ENCODE measurements around the gene ANKRD37. TPM values are rescaled to one million over a fixed set of nuclear protein-coding genes. Genes with fewer than 3 reads are reported as not detected.

ANKRD37 gene
- total RNA-seq, 2 donors from 2014 or later = 10.1 to 22.4 TPM

- no peak overlapping the region for H3K4me3 ChIP-seq
- H3K27ac ChIP-seq = no peak overlapping the region
- no peaks in the 10 kb centered on the region for H3K36me3 ChIP-seq (replicated peaks in 1 of 2; ENCODE audit: insufficient read depth in 1 of 2, low read depth in 2 of 2)
- WGBS, 2 donors = 81 to 82% methylated on average over 6 of the region's 6 CpGs
- H3K27me3 ChIP-seq = no peaks in the 10 kb centered on the region
- TF ChIP-seq POLR2A (IDR thresholded peaks at IDR 0.05) (no peak), CTCF (IDR thresholded peaks at IDR 0.05) (no peak)
- intact Hi-C loops (cut with DNase I) = no loop called here
- peaks cover 45% of the 10 kb centered on the region for H3K4me1 ChIP-seq
- DNase-seq = no peak
- ATAC-seq = no peak
- no peaks in the 10 kb centered on the region for H3K9me3 ChIP-seq
Measured at GRCh38 chr4:185378264-185378663, 18.4 kb upstream of the ANKRD37 start.

- DNase-seq (peak; percentile 72 to 84 (median 80)), ATAC-seq (peak; percentile 86)
- Histone ChIP-seq H3K36me3 (replicated peaks in 1 of 2; ENCODE audit: insufficient read depth in 1 of 2, low read depth in 2 of 2) (no peaks in the 10 kb centered on the region), H3K27ac (peak overlapping the region; percentile 45 to 77 (median 63)), H3K4me1 (peaks cover 57% of the 10 kb centered on the region), H3K4me3 (no peak overlapping the region), H3K27me3 (no peaks in the 10 kb centered on the region), H3K9me3 (no peaks in the 10 kb centered on the region)
- 44 to 53% methylated on average over 13 of the region's 13 CpGs for WGBS, 2 donors
- TF ChIP-seq POLR2A (IDR thresholded peaks at IDR 0.05) = peak in 2 of 3 donors; percentile 24 to 51
- TF ChIP-seq CTCF (IDR thresholded peaks at IDR 0.05) = no peak
- intact Hi-C loops (cut with DNase I) = no loop called here
Measured at GRCh38 chr4:185379326-185380295, 17.0 kb upstream of the ANKRD37 start.

GRCh38 chr4:185380320-185380719, 16.3 kb upstream of the ANKRD37 start:
- TF ChIP-seq CTCF (IDR thresholded peaks at IDR 0.05) (no peak), POLR2A (IDR thresholded peaks at IDR 0.05) (no peak)
- H3K4me1 ChIP-seq = peaks cover 57% of the 10 kb centered on the region
- intact Hi-C loops (cut with DNase I) = no loop called here
- ATAC-seq (no peak), DNase-seq (no peak)
- peak overlapping the region in 3 of 4 donors; percentile 57 to 77 (median 69) for H3K27ac ChIP-seq
- WGBS, 2 donors = 84 to 89% methylated on average over 1 of the region's 1 CpG
- no peaks in the 10 kb centered on the region for H3K27me3 ChIP-seq
- H3K4me3 ChIP-seq = no peak overlapping the region
- H3K9me3 ChIP-seq = no peaks in the 10 kb centered on the region
- no peaks in the 10 kb centered on the region for H3K36me3 ChIP-seq (replicated peaks in 1 of 2; ENCODE audit: insufficient read depth in 1 of 2, low read depth in 2 of 2)

- 50 to 58% methylated on average over 4 of the region's 4 CpGs for WGBS, 2 donors
- H3K9me3 ChIP-seq = no peaks in the 10 kb centered on the region
- TF ChIP-seq POLR2A (IDR thresholded peaks at IDR 0.05) = no peak
- TF ChIP-seq CTCF (IDR thresholded peaks at IDR 0.05) = no peak
- intact Hi-C loops (cut with DNase I) = no loop called here
- DNase-seq = no peak
- H3K4me3 ChIP-seq = no peak overlapping the region
- peaks cover 57% of the 10 kb centered on the region for H3K4me1 ChIP-seq
- no peaks in the 10 kb centered on the region for H3K27me3 ChIP-seq
- H3K36me3 ChIP-seq (replicated peaks in 1 of 2; ENCODE audit: insufficient read depth in 1 of 2, low read depth in 2 of 2) = no peaks in the 10 kb centered on the region
- ATAC-seq = no peak
- no peak overlapping the region for H3K27ac ChIP-seq
Measured at GRCh38 chr4:185381288-185382196, 15.1 kb upstream of the ANKRD37 start.

Data from body of pancreas (tissue), 4 donors.